HG03025 (cell line): Measurements from ENCODE around the gene AFMID.
"Not testable (repeated sequence)": the region's sequence is repeated elsewhere in the genome, so short reads cannot be mapped to it uniquely, and the experiment has no call there.

Experiments
- ATAC-seq: cut with Tn5 transposase; IDR thresholded peaks from one replicate; pipeline ENCODE4 v1.9.1; 2021; ENCODE audit warnings: mild to moderate bottlenecking, moderate library complexity; ENCODE audit not compliant: unreplicated experiment, low FRiP score

The AFMID gene

GRCh38 chr17:78186692-78187595 lies at the start of gene AFMID, which contains the start of gene TK1:
TSS of gene AFMID (plus strand) at chr17:78187362. CDS start at chr17:78187371, 9 bp downstream.
TSS of gene TK1 (minus strand) at chr17:78187052. CDS start at chr17:78186994, 58 bp downstream.
- peak; percentile 81 for ATAC-seq

DNA sequence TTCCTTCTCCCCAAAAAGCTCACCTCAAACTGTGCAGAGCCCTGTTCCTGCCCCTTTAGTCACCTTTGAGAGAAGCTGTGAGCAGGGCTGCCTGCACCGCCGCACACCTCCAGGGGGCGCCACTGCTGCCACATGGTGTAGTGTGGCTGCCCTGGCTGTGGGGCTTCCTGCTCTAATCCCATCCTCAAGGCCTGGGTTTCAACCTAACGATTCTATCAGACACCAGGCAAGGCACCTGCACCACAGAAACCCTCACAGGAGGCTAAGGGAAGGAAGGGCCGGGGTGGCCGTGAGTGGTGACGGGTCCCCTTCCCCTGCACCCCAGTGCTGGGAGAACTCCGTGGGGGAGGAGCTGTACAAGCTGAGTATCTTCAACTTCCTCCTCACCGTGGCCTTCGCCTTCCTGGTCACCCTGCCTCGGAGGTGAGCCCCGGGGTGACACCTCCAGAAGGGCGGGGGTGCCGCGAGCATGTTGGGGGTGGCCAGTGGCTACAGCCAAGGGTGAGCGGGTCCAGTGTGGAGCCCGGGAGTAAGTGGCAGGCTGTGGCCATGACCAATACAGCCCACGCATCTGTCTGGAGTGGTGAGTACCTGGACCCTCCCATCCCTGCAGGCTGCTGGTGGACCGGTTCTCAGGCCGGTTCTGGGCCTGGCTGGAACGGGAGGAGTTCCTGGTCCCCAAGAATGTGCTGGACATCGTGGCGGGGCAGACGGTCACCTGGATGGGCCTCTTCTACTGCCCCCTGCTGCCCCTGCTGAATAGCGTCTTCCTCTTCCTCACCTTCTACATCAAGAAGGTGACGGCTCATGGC lies 49.6 kb upstream of the AFMID start:
- no peak for ATAC-seq

DNA sequence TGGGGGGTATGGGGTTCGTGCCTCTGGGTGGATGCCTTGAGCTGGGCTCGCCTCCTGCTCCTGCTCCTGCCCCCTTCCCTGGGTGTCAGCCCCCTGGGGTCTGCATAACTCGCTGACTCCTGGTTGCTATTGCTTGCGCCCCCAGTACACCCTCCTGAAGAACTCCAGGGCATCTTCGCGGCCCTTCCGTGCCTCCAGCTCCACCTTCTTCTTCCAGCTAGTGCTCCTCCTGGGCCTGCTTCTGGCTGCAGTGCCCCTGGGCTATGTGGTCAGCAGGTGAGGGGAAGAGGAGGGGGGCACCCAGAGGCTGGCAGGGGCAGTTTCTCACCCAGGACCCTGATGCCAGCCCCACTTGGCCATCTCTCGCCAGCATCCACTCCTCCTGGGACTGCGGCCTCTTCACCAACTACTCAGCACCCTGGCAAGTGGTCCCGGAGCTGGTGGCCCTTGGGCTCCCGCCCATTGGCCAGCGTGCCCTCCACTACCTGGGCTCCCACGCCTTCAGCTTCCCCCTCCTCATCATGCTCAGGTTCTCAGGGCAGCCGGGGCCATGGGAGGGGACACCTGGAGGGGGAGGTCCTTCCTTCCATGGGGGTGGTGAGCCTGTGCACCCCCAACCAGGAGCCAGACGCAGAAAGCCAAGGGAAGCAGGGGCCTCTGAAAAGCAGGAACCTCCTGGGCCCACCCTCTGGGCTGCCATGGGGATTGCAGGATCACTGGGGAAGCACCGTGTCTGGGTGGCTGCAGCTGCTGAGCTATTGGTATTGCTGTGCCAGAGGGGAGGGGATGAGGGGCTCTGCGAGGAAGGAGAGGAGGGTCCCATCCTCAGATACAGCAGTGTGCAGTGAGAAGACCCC lies 48.7 kb upstream of the AFMID start:
- no peak for ATAC-seq

DNA sequence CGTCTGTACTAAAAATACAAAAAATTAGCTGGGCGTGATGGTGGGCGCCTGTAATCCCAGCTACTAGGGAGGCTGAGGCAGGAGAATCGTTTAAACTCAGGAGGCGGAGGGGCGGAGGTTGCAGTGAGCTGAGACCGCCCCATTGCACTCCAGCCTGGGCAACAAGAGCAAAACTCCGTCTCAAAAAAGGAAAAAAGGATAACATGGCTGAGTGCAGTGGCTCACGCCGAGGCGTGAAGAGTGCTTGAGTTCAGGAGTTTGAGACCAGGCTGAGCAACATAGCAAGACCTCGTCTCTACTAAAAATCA lies 47.3 kb upstream of the AFMID start:
- ATAC-seq: not testable (repeated sequence)

DNA sequence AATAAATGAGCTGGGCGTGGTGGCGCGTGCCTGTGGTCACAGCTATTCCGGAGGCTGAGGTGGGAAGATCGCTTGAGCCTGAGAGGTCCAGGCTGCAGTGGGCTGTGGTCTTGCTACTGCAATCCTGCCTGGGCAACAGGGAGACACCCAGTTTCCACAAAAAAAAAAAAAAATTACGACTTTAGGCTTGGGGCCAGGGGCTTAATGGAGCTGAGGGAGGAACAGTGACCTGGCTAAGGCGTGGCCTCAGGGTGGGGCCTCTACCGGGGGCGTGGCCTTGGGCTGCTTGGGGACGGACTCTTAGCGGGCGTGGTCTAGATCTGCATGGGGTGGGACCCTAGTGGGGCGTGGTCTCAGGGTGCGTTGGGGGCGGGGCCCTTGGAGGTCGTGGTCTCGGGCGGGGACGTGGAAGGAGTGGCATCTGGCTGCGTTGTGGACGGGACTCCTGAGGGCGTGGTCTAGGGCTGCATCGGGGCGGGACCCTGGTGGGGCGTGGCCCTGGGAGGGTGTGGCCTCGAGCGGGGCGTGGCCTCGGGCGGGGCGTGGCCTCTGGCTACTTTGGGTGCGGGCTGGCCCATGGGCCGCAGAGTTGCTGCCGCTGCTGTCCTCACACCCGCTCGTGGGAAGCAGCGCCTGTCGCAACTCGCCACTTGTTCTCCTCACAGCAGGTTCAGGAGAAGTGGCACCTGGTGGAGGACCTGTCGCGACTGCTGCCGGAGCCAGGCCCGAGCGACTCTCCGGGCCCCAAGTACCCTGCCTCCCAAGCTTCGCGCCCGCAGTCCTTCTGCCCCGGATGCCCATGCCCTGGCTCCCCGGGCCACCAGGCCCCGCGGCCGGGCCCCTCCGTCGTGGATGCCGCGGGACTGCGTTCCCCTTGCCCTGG lies 46.8 kb upstream of the AFMID start:
- ATAC-seq: peak; percentile 57

- no peak for ATAC-seq
Observed at GRCh38 chr17:78141437-78142118, 45.6 kb upstream of the AFMID start.

- ATAC-seq: no peak
Observed at GRCh38 chr17:78142119-78142861, 44.9 kb upstream of the AFMID start.

DNA sequence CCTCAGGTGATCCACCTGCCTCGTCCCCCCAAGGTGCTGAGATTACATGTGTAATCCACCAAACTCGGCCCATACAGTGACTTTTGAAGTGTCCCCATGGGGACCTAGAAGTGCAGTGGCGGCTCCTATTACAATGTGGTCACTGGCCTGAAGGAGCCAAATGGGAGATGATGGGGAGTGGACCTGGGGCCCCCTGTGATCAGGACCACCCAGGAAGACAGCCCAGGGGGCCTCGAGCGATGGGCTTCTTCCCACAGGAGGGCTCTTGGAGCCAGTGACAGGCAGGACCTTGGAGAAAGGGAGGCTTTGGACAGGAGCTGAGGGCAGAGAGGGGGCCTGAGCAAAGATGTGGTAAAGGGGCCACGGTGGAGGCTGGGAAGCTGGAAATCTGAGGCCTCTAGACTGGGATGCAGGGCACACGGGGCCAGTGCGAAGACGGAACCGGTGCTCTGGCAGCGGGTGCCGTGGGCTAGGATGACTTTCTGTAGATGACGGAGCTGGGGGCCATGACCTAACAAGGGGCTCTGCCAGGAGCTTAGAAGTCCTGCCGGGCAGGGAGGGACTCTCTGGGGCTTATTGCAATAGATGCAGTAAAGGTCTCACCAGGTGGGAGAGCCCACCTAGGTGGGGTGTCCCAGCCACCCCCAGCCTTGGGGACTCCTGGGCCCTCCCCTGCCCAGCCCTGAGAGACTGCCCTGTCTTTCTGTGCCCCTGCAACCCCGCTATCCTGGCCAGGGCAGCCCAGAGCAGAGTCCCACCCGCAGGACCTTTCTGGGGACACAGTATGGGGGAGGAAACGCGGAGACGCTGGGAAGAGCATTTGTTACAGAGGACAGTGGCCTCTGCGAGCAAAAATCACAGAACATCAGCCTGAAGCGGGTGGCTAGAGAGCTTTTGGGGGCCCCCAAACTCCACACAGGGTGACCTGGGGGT lies 43.7 kb upstream of the AFMID start:
- no peak for ATAC-seq

GRCh38 chr17:78144147-78144719 lies 42.9 kb upstream of the AFMID start:
- no peak for ATAC-seq

- ATAC-seq: no peak
Observed at GRCh38 chr17:78144736-78145641, 42.2 kb upstream of the AFMID start.

GRCh38 chr17:78146471-78146869 lies 40.7 kb upstream of the AFMID start:
- no peak for ATAC-seq

DNA sequence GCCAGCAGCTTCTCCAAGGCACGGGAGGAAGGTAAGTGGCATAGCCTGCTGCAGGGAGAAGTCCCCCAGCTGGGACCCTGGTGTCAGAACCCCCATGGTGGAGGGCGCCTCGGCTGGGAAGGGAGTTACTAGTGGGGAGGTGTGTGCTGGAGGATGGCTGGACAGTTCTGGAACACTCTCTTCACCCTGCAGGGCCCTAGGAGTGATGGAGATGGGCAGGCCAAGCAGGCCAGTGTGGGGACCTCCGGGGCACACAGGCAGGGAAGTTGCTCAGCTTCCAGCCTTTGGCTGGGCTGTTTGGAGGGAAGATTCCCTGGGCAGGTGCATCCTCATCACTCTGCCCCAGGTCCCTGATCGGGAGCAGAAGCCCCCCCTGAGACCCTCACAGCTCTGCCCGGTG lies 40.3 kb upstream of the AFMID start:
- ATAC-seq: no peak

DNA sequence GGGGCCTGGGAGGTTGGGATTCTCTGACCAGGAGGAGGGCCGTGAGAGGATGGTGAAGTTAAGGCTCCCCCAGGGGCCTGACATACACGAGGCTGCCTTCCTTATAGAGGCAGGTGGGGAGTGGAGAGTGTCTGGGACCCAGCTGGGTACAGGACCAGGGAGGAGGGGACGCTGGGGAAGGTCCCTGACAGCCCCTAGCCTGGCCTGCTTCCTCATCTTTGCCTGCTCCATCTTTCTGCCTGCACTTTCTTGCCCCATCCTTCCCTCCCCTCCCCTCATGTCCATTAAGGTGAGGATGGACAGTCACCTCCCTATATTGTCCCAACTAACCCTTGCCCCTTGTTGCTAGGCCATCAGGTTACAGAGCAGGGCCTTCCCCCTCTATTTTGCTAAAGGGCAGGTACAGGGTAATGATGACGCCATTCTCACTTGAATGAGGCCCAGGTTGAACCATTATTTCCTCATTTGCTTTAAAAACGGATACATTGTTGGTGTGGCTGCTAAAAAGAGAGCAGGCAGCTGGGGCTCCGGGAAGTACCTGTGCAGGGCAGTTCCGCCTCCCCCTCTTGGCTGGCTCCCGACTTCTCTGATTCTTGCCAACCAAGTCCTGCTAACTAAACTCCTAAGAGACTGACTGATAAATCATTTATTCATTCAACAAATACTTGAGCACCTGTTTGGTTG lies 39.7 kb upstream of the AFMID start:
- ATAC-seq: no peak

DNA sequence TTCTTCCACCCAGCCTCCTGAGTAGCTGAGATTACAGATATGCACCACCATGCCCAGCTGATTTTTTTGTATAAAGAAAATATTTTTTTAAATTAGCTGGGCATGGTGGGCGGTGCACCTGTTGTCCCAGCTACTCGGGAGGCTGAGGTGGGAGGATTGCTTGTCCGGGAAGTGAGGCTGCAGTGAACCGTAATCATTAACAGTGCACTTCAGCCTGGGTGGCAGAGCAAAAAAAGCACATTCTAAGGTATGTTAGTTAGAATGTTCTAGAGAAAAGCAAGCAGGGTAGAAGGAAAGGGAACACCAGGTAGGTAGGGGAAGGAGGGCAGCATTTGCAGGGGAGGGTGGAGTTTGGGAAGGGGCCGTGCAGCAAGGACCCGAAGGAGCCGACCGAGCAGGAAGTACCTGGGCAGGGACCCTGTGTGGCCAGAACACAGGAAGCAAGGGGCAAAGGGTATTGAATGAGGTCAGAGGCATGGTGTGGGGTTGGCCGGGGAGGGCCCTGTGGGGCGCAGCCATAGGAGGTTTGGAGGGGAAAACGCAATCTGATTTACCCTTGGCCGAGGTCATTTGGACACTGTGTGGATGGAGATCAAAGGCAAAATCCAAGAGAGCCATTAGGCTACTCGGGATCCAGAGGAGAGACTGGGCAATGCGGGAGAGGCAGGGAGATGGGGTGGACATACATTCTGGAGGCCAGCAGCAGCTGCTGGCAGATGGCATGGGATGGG lies 38.7 kb upstream of the AFMID start:
- no peak for ATAC-seq

GRCh38 chr17:78151514-78152008 lies 35.6 kb upstream of the AFMID start:
- no peak for ATAC-seq
